Stimulated activated CD4-positive, alpha-beta T cell treated with anti-CD3 and anti-CD28 coated beads, TNF-alpha, amount 100 ng/mL, for 4 hours (primary cell): ENCODE data around the gene RAB33B.
"Not testable (repeated sequence)": the region's sequence is repeated elsewhere in the genome, so short reads cannot be mapped to it uniquely, and the experiment has no call there.

ENCODE experiments used
- DNase-seq, 3 experiments: peaks; one replicate each; pipeline ENCODE4 v3.0.0-alpha.2; 2020; ENCODE audit warnings: low read depth in 3 of 3

RAB33B gene

DNA sequence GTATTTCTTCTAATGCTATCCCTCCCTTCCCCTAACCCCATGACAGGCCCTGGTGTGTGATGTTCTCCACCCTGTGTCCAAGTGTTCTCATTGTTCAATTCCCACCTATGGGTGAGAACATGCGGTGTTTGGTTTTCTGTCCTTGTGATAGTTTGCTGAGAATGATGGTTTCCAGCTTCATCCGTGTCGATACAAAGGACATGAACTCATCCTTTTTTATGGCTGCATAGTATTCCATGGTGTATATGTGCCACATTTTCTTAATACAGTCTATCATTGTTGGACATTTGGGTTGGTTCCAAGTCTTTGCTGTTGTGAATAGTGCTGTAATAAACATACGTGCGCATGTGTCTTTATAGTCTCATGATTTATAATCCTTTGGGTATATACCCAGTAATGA, 10.6 kb downstream of the RAB33B start:
- not testable (repeated sequence) for DNase-seq

- DNase-seq, result no peak
Observed at GRCh38 chr4:139465922-139466321, 12.0 kb downstream of the RAB33B start.

DNA sequence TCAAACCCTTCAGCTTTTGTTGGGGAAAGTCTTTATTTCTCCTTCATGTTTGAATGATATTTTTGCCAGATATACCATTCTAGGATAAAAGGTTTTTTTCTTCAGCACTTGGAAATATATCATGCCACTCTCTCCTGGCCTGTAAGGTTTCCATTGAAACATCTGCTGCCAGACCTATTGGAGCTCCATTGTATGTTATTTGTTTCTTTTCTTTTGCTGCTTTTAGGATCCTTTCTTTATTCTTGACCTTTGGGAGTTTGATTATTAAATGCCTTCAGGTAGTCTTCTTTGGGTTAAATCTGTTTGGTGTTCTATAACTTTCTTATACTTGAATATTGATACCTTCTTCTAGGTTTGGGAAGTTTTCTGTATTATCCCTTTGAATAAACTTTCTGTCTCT, 14.8 kb downstream of the RAB33B start:
- not testable (repeated sequence) for DNase-seq

GRCh38 chr4:139469216-139469615, 15.3 kb downstream of the RAB33B start:
- no peak for DNase-seq

GRCh38 chr4:139469869-139470268, 15.9 kb downstream of the RAB33B start:
- DNase-seq, result no peak

DNA sequence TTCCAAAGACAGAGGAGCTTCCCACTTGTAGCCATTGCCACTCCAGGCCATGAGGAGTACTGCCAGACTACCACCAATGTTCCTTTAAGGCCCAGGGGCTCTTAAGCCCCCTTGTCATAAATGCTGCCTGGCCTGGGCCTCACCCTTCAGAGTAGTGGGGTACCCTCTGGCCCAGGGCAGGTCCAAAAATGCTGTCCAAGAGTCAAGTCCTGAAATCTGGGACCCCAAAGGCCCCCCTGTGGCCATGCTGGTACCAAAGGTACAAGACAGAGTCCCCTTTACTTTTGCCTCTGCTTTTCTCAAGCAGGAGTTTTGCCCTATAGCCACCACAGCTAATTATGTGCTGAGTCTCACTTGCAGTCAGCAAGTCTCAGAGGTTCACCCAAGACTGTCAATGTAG, 16.4 kb downstream of the RAB33B start:
- no peak for DNase-seq

- no peak for DNase-seq
Observed at GRCh38 chr4:139470997-139471665, 17.2 kb downstream of the RAB33B start.

- DNase-seq, result no peak
Observed at GRCh38 chr4:139472852-139473251, 18.9 kb downstream of the RAB33B start.

DNA sequence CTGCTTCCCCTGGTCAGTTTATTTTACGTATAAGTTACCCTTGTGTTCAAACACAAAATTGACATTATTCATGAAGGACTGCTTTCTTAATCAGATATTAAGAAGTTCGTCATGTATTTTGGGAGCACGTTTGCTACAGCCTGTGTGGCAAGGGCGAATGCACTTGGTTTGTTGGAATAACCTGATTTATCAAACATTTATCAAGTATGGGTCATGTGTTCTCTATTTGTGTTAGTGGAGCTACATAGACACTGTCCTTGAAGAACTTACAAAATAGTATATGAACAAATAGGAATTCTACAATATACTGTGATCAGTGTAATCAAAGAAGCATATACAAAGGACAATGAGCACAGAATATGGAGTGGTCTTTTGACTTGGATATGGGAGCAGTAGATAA, 22.4 kb downstream of the RAB33B start:
- no peak for DNase-seq

DNA sequence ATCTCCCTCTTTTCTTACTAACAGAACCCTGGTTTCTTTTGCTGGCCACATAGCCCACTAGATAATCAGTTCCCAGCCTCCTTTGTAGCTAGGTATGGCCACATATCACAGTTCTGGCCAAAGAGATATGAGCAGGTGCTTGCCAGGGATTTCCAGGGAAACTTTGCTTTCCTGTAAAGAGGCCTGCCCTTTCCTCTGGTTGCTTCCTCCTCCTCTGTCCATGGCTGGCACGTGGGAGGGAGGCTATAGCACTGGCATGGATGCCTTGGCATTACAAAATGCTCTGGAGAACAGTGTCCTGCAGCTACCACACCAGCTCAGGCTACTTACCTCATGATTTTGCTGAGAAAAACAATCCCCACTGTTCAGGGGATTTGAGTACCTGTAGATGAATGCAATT, 27.5 kb downstream of the RAB33B start:
- DNase-seq, result no peak

- no peak for DNase-seq
Observed at GRCh38 chr4:139483000-139483399, 29.1 kb downstream of the RAB33B start.

GRCh38 chr4:139484783-139485311, 30.9 kb downstream of the RAB33B start:
- DNase-seq, result no peak

- no peak for DNase-seq
Observed at GRCh38 chr4:139488442-139488841, 34.5 kb downstream of the RAB33B start.

DNA sequence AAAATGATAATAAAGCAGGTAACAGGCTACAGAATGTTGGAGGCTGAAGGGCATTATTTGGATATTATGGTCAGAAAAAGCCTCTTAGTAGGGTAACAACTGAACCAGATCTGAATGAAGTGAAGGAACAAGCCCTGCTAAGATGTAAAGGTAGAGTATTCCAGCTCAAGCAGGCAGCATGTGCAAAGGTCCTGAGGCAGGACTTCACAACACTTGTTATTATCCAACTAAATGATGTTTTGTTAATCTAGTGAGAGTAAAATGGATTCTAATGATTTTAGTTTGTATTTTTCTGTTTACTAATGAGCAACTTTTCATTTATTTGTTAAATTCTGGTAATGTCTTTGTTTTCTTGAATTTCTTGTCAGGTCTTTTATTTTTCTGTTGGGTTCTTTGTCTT, 35.7 kb downstream of the RAB33B start:
- DNase-seq, result no peak

GRCh38 chr4:139492429-139492828, 38.5 kb downstream of the RAB33B start:
- DNase-seq, result no peak

- no peak for DNase-seq
Observed at GRCh38 chr4:139493176-139493575, 39.3 kb downstream of the RAB33B start.

DNA sequence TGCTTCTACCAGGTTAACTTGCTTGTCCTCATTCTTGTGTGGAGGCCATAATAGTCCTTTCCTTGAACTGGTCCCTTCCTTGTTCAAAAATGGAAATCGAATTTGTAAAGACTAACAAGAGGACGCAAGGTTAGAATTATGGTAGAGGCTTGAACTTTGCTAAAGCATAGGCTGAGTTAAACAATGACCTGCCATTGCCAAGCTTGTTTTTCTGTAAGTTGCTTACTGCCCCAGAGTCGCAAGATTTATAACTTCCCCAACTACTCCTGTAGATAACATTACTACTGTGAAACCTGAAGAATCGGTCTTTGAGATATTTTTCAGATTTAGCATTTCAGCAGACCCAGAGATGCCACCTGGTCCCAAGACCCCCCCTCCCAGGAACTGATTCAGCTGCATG, 45.3 kb downstream of the RAB33B start:
- DNase-seq, result no peak

GRCh38 chr4:139501117-139501516, 47.2 kb downstream of the RAB33B start:
- no peak for DNase-seq

DNA sequence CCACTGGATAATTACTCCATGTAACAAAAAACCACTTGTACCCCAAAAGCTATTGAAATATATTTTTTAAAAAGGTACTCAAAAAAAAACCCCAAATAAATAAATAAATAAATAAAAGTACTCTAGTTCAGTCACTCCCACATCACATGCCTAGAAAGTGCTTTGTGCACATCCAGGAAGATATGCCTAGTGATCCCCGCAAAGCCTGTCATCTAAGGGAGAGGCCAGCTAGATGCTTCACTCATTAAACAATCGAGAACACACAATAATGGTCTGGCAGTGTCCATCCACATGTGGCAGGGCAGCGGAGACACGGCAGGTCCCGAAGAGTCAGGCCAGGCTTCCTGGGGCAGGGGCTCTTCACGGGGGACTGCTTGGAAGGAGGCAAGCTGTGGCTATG, 47.6 kb downstream of the RAB33B start:
- DNase-seq, result no peak

- DNase-seq, result no peak
Observed at GRCh38 chr4:139501927-139502899, 48.3 kb downstream of the RAB33B start.

- no peak for DNase-seq
Observed at GRCh38 chr4:139503622-139504166, 49.8 kb downstream of the RAB33B start.

DNA sequence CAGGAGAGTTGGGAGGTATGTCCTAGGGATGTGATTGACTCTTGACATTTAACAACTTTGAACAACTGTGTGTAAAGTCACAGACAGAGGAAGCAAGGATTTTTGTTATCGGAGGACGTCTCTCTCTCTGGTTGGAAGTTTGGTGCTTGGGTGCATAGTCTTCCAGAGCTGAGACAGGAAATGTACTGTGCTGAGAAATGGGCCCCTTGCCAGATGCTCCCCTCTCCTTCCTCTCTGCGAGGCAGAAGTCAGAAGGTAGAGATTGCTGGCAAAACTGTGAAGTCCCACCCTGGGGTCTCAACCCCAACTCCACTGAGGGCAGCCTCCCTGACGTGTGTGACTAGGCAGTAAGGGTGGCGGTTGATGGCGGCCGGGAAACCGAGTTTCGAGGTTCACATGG, 52.9 kb downstream of the RAB33B start:
- no peak for DNase-seq
